IPS-18a (cell line): Measurements from ENCODE around the gene C3orf49.

Experiments used
- H3K27ac ChIP-seq: one replicate; pipeline ENCODE4 v1.5.1; 2013; ENCODE audit warnings: low read length
- H3K27me3 ChIP-seq: one replicate; pipeline ENCODE4 v1.6.1; 2013; ENCODE audit warnings: mild to moderate bottlenecking, low read length; ENCODE audit not compliant: control insufficient read depth, insufficient read depth
- H3K36me3 ChIP-seq: one replicate; pipeline ENCODE4 v1.6.1; 2013; ENCODE audit warnings: low read depth, low read length; ENCODE audit not compliant: control insufficient read depth
- H3K4me1 ChIP-seq: one replicate; pipeline ENCODE4 v1.6.1; 2013; ENCODE audit warnings: low read depth, low read length; ENCODE audit not compliant: control insufficient read depth
- H3K4me3 ChIP-seq: one replicate; pipeline ENCODE4 v1.5.1; 2013; ENCODE audit warnings: low read length
- H3K9ac ChIP-seq: one replicate; pipeline ENCODE4 v1.6.1; 2013; ENCODE audit warnings: mild to moderate bottlenecking, low read length, moderate library complexity
- H3K9me3 ChIP-seq: one replicate; pipeline ENCODE4 v1.6.1; 2013; ENCODE audit warnings: low read depth, low read length; ENCODE audit not compliant: control insufficient read depth

The C3orf49 gene

GRCh38 chr3:63892773-63893352, 73.8 kb downstream of the C3orf49 start:
- Histone ChIP-seq H3K9ac (no peak overlapping the region), H3K9me3 (no peaks in the 10 kb centered on the region), H3K36me3 (no peaks in the 10 kb centered on the region), H3K4me1 (peaks cover 9% of the 10 kb centered on the region), H3K4me3 (no peak overlapping the region), H3K27me3 (no peaks in the 10 kb centered on the region), H3K27ac (no peak overlapping the region)

DNA sequence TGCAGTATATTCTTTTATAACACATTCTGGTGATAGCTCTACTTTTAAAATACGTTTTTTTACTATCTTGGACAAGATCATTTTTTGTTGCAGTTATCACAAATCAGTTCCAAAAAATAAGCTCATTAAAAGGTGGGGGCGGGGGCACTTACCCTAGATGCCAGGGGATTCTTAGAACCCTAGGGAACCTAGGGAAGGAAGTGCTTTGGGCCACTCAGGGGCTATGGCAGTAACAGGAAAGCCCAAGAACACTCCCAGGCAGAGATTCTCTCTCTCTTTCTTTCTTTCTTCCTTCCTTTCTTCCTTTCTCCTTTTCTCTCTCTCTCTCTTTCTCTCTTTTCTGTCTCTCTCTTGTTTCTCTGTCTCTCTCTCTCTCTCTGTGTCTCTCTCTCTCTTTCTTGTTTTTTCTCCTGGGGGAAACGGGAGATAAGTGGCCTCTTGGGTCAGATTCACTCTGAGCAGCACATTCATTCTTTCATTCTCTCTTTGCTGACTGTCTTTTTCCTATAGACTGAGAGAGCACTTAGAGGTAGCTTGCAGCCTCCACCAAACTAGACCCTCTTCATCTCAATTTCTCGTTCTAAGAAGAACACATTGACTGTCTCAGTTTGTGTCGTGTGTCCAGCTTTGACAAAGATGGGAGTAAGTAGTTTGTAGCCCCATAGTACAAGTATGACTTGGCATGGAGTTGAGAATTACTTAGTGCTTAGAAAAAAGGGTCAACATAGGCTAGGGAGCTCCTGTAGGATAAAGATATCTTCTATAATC, 76.5 kb downstream of the C3orf49 start:
- Histone ChIP-seq H3K4me1 (peaks cover 9% of the 10 kb centered on the region), H3K9me3 (no peaks in the 10 kb centered on the region), H3K36me3 (peaks cover 3% of the 10 kb centered on the region), H3K27ac (no peak overlapping the region), H3K9ac (no peak overlapping the region), H3K4me3 (no peak overlapping the region), H3K27me3 (no peaks in the 10 kb centered on the region)

GRCh38 chr3:63896332-63897030, 77.4 kb downstream of the C3orf49 start:
- Histone ChIP-seq H3K27ac (no peak overlapping the region), H3K9ac (no peak overlapping the region), H3K9me3 (no peaks in the 10 kb centered on the region), H3K4me3 (no peak overlapping the region), H3K36me3 (peaks cover 3% of the 10 kb centered on the region), H3K27me3 (no peaks in the 10 kb centered on the region), H3K4me1 (peaks cover 9% of the 10 kb centered on the region)
